HG03432 (cell line): Measurements from ENCODE around the gene TNNI2.

Experiments
- ATAC-seq: cut with Tn5 transposase; IDR thresholded peaks from one replicate; pipeline ENCODE4 v1.9.1; 2021; ENCODE audit warnings: mild to moderate bottlenecking, moderate library complexity; ENCODE audit not compliant: unreplicated experiment

The TNNI2 gene

DNA sequence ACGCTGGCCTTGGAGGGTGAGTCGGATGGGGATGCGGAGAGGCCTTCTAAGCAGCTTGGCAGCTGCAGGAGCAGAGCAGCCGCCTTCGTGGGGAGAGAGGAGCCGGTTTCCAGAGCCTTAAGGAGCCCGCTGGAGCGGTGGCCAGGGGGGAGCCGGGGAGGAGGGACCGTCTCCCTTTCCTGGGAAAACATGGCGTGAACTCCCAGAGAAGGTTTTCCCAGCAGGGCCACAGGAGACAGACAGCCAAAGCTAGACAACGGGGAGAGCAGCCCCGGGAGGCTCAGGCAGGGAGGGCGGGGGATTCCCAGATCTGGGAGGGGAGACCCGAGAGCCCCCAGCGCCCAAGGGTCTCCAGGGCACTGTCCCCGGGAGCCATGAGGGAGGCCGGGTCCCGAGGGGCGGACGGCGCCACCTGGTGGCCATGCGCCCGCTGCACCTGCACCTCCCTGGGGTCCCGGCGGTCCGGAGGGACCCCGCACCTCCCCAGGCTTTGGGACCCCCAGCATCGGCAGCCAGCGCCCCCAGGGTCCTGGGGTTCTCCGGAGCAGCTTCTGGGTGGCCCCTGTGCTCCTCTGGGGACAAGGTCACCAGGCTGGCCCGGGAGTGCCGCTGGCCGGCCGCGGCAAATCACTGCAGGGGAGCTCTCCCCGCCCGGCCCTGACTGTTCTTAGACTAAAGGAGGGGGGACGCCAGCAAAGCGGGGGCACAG lies 6.4 kb upstream of the TNNI2 start:
- no peak for ATAC-seq

DNA sequence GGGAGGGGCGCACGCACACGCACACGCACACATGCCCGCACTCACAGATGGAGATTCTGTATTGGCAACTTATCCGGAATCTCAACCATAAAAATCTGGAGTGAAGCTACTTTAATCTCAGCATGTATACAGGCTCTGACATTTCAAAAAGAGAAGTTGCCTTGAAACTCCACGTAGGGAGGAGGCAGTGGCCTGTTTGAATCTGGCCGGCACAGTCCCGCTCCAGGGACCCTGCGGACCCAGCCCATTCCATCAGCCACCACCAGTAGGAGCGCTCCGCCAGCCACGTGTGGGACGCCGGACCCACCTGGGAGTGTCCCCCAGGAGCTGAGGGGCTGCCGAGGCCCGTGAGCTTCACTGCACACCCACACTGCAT lies 5.9 kb upstream of the TNNI2 start:
- ATAC-seq = no peak

DNA sequence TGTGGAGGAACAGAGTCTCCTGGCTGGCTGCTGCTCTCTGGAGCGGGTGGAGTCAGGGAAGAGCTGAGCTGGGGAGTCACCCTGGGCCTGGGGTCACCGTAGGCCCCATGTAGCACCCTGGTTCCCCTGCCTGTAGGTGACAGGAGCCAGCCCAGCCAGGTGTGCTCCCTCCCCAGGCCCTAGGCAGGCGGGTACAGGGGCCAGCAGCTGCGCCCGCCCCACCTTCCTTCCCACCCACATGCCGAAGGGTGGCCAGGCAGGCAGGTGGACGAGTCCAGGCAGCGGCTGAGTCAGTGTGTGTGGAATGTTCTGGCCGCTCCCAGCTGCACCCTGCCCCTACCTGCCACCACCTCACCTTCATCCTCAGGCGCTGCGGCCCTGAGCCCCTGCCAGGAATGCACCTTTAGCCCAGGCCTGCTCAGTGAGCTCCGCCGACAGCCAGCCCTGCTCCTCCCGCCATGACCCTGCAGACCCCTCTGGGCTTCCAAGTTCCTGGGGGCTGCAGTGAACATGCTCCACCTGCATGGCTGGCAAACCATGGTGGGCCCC lies 4.6 kb upstream of the TNNI2 start:
- no peak for ATAC-seq

DNA sequence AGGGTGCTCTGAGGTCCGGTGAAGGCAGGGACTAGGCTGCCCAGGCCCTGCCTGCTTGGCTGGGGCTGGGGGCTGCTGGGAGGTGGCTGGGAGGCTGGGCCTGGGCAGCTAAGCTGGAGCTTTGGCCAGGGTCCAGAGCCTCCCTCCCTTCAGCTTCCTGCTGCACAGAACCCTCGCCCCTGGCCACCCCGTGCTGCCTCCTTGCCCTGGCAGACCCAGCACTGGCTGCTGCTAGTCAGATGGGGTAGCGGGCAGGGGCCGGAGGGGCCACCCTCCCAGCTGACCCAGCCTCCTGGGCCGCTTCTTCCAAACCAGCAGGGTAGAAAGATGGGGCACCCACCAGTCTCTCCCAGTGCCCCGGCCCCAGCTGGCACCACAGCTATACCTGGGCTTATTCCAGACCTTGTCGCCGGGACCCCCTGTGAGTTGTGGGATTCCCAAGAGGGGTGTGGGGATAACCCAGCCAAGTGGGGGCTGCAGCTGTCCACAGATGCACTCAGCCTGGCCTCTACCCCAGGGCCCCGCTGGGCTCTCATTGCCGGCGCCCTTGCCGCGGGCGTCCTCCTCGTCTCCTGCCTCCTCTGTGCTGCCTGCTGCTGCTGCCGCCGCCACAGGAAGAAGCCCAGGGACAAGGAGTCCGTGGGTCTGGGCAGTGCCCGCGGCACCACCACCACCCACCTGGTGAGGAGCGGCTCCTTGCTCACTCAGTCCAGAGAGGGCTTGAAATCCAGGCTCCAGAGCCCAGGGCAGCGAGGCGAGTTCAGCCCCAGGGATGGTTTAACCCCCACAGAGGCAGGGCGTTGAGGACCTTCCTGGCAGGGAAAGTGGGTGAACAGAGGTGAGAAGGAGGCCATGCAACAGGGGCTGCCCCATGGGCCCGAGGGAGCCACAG lies 3.8 kb upstream of the TNNI2 start, which contains the start of gene SYT8:
TSS of gene SYT8 (plus strand) at position 212 of the 892 bp plus-strand sequence. CDS start at position 328, 116 bp downstream.
- ATAC-seq = no peak

DNA sequence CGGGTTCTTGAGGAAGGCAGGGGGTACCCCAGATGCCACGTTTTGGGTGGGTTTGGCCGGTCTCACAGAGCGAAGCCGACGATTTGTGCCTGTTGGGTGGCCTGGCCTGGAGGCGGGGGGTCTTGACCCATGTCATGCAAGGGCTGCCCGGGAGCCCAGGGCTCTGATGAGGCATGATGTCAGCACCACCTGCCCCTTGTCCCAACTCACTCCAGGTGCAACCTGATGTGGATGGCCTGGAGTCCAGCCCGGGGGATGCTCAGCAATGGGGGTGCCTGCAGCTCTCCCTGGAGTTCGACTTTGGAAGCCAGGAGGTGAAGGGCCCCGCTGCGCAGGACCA lies 3.1 kb upstream of the TNNI2 start:
- no peak for ATAC-seq

- ATAC-seq = no peak
Measured at GRCh38 chr11:1836011-1836945, 2.5 kb upstream of the TNNI2 start.

- ATAC-seq = peak; percentile 59
Measured at GRCh38 chr11:1837171-1838076, 1.4 kb upstream of the TNNI2 start.

DNA sequence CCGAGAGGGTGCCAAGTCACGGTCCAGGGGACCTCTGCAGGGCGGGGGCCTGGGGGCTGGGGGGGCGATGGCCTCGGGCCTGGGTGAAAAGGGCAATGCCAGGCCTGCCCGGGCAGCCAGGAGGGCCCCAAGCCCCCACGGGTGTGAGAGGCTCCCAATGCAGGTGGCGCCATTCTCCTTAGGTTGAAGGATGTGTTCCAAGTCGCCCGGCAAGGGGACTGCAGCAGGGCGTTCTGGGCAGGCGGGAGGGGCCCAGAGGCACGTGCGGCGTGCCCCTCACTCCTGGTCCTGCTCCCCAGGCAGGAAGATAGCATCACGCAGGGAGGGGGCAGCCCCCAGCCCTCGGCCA lies 730 bp upstream of the TNNI2 start:
- peak; percentile 2 for ATAC-seq

DNA sequence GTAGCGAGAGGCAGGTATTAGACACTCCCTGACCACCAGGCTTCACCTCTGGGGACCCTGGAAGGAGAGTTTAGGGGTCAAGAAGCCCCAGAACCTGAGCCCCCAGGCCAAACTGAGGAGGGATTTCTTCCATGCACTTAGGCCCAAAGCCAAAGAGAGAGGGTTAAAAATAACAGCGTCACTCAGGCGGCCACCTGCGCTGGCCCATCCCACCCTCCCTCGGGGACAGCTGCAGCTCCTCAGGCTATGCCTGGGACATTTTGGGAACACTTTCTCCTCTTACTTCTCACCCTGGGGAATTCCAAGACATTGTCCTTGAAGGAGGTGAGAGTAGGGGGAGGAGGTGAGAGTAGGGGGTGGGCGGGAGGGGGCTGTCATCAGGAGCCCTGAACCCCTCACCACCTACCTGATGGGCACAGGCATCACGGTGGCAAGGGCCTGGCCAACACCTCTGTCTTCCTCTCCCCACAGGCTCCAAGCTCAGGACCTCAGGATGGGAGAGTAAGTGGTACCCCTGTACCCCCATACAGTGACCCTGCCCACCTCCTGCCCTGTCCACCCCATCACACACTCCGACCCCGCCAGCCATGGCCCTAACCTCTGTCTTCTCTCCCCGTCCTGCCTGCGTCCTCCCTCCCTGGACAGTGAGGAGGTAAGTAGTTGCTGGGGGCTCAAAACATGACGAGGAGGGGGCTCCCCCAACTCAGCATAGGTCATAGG lies 583 bp downstream of the TNNI2 start:
- ATAC-seq = no peak

- no peak for ATAC-seq
Measured at GRCh38 chr11:1839924-1840779, 1.4 kb downstream of the TNNI2 start.

DNA sequence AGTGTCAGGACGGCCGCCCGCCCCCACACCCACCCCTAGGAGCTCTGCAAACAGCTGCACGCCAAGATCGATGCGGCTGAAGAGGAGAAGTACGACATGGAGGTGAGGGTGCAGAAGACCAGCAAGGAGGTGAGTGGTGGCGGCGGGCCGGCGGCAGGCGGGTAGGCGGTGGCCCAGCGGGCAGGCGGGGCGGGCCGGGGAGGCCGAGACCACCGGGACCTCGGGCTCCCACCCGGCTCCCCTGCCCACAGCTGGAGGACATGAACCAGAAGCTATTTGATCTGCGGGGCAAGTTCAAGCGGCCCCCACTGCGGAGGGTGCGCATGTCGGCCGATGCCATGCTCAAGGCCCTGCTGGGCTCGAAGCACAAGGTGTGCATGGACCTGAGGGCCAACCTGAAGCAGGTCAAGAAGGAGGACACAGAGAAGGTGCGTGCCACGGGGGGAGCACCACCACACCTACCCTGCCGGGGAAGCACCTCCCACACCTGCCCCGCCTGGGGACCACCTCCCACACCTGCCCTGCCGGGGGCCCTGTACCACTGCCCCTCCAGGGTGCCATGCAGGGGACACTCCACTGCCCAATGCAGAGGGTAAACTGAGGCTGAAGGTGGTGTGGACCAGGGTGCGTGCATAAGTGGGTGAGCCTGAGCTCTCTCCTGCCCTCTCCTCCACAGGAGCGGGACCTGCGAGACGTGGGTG lies 2.1 kb downstream of the TNNI2 start:
- ATAC-seq = no peak

DNA sequence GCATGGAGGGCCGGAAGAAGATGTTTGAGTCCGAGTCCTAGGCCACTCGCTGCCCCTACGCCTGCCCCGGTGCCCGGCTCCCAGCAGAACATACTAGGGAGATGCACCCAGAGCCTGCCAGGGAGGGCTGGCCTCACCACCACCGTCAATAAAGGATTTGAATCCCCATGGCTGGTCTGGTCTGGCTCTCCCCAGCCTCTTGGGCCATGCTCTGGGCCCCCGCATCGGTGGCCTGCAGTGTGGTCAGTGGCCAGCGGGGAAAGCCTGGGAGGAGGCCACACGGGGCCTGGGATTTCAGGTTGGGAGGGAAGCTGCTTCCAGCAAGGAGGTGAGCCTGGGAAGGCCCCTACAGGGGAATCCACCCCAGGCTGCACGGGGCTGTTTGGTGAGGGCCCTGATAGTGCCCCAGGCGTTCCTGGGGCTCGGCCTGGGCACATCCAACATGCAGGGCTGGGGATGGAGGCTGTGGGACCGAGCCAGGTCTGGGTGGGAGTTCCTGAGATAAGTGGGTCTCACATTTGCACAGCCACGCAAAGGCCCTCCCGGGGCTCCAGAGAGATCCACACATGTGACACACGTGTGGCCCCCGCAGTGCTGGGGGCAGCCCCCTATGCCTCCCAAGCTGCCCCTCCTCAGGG lies 2.8 kb downstream of the TNNI2 start:
- no peak for ATAC-seq

DNA sequence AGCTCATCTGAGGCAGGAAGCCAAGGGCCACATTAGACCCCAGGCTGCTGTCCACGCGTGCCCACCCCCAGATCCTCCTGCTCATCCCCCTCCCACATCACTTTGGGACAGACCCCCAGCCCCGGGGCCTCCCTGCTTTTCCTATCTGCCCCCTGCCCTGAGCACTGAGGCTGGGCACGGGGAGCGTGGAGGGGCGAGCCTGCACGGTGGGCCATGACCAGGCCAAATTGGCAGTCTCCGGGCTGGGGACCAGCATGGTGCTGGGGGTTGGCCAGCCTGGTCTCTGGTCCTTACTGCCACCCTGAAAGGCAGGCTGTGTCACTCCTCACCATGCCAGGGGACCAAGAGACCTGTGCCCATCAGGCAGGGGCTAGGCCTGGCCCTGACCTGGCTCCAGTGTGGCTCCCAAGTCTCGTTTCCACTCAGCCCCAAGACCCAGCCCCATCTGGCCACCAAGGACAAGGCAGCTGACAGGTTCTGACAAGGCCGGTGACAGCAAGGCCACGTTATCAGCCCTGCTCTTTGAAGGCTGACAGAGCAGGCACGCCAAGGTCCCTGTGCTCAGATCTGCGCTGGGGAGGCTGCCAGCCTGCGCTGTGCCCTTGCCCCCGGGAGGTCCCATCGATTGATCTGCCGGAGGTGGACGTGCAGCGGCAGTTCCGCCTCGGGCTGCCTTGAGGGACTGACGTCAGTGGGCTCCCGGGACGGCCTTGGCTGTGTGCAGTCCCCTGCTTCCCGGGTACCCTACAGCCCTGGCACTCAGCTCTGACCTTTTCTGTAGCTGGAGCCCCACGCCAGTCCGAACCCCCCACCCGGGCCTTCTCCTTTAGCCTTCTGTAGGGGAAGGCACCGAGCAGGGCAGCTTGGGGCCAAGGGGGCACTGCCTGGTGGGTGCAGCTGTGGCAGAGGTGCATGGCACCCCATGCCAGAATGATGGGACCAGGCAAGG lies 3.6 kb downstream of the TNNI2 start:
- ATAC-seq = no peak

DNA sequence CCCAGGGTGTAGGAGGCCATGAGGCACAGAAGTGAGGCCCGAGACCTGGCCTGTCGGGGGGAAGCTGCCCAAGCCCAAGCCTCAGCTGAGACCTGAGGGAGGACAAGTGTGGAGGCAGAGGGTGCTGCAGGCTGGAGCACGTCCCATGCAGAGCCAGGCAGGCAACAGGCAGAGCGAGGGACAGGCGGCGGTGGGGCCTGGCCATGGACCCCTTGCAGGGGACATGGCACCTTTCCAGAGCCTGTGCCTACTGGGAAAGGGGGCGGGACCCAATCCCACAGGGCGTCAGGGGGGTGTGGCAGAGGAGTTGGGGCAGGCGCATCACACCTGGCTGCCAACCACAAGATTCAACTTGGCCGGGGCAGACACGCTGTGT lies 4.3 kb downstream of the TNNI2 start:
- ATAC-seq = no peak

DNA sequence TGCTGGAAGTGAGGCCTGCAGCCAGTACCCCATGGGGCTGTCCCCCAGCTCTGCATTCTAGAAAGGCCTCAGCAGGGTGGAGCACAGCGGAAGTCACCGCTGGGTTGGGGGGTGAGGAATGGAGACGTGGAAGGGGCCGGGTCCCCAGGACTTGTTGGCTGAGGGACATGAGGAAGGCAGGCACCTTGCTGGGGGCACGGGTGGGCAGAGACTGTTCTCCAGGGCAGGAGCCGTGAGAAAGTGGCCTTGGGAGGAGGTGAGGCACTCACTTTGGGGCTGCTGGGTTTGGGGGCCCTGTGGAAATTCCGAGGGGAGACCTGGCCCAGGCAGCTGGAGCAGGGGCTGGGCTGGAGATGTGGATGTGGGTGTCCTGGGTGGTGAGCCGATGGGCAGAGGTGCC lies 5.0 kb downstream of the TNNI2 start:
- ATAC-seq = no peak
